Fibroblast of skin of abdomen (primary cell): Measurements from ENCODE around the gene C6orf89.

Source experiments
- DNase-seq: peaks from one replicate; pipeline ENCODE4 v3.0.0-alpha.2; 2013

Gene C6orf89

GRCh38 chr6:36852481-36853147, 33.1 kb upstream of the C6orf89 start:
- peak; percentile 59 for DNase-seq

- peak; percentile 83 for DNase-seq
These were observed 32.4 kb upstream of the C6orf89 start for GRCh38 chr6:36853325-36853724.

- DNase-seq: no peak
These were observed 30.0 kb upstream of the C6orf89 start for GRCh38 chr6:36855750-36856149.

GRCh38 chr6:36856277-36856676, 29.5 kb upstream of the C6orf89 start:
- no peak for DNase-seq

GRCh38 chr6:36857325-36857724, 28.4 kb upstream of the C6orf89 start:
- no peak for DNase-seq

GRCh38 chr6:36858407-36858981, 27.3 kb upstream of the C6orf89 start:
- peak; percentile 74 for DNase-seq

- no peak for DNase-seq
These were observed 25.6 kb upstream of the C6orf89 start for GRCh38 chr6:36860126-36860525.

- no peak for DNase-seq
These were observed 23.4 kb upstream of the C6orf89 start for GRCh38 chr6:36862164-36862847.

GRCh38 chr6:36862848-36863382, 22.8 kb upstream of the C6orf89 start:
- DNase-seq: no peak

- no peak for DNase-seq
These were observed 21.8 kb upstream of the C6orf89 start for GRCh38 chr6:36863670-36864540.

- no peak for DNase-seq
These were observed 19.9 kb upstream of the C6orf89 start for GRCh38 chr6:36865835-36866234.

GRCh38 chr6:36867471-36868224, 18.1 kb upstream of the C6orf89 start:
- DNase-seq: no peak

- DNase-seq: no peak
These were observed 14.1 kb upstream of the C6orf89 start for GRCh38 chr6:36871686-36872085.

- DNase-seq: no peak
These were observed 12.6 kb upstream of the C6orf89 start for GRCh38 chr6:36873115-36873514.

GRCh38 chr6:36873612-36874442, 11.9 kb upstream of the C6orf89 start:
- peak; percentile 15 for DNase-seq

- DNase-seq: peak; percentile 91
These were observed 11.1 kb upstream of the C6orf89 start, which contains the start of gene PPIL1 for GRCh38 chr6:36874443-36875249. Gene PPIL1 (minus strand): TSS chr6:36874803. CDS start chr6:36874772, 31 bp downstream.

- no peak for DNase-seq
These were observed 10.5 kb upstream of the C6orf89 start for GRCh38 chr6:36875250-36875633.

- no peak for DNase-seq
These were observed 1.1 kb upstream of the C6orf89 start for GRCh38 chr6:36884610-36885009.

- DNase-seq: no peak
These were observed 1.3 kb downstream of the C6orf89 start for GRCh38 chr6:36886950-36887618.
